ENCODE data around the gene ADH5.

ADH5 gene

GRCh38 chr4:99022566-99022965 is 66.0 kb downstream of the ADH5 start:
- no peaks in the 10 kb centered on the region for H3K9me2 ChIP-seq (replicated peaks; ENCODE audit: control insufficient read depth, low read length)
- no peaks in the 10 kb centered on the region for H3K27me3 ChIP-seq (ENCODE audit: control insufficient read depth, low read length)
- H3K36me3 ChIP-seq (ENCODE audit: control insufficient read depth, low read length): peaks cover 34% of the 10 kb centered on the region
- H3K4me3 ChIP-seq (ENCODE audit: low read length): no peak overlapping the region
- peaks cover 99% of the 10 kb centered on the region for H3K79me2 ChIP-seq (ENCODE audit: control insufficient read depth, low read length)
- H3K9me3 ChIP-seq (ENCODE audit: control insufficient read depth, insufficient read depth, low read length): peaks cover 13% of the 10 kb centered on the region; the same call in 1 of the 2 replicates
- no peak overlapping the region for H3K4me2 ChIP-seq (ENCODE audit: low read length)
- peaks cover 3% of the 10 kb centered on the region; the same call in 1 of the 2 replicates for H3K4me1 ChIP-seq (ENCODE audit: control insufficient read depth, low read length)
- no peaks in the 10 kb centered on the region for H3F3A ChIP-seq (ENCODE audit: control insufficient read depth, insufficient read depth)
- H3K27ac ChIP-seq (ENCODE audit: low read depth, low read length): no peak overlapping the region
- no peaks in the 10 kb centered on the region for H4K20me1 ChIP-seq (ENCODE audit: control insufficient read depth, insufficient read depth, low read depth, low read length)
- TF ChIP-seq CTCF (IDR thresholded peaks at IDR 0.05; ENCODE audit: low read depth, low read length, poor library complexity, severe bottlenecking): no peak
- no peak for TF ChIP-seq EZH2phosphoT487 (IDR thresholded peaks at IDR 0.05; ENCODE audit: borderline replicate concordance, low read length)

GRCh38 chr4:99021386-99021785 is 67.2 kb downstream of the ADH5 start:
- peaks cover 42% of the 10 kb centered on the region for H3K36me3 ChIP-seq (ENCODE audit: control insufficient read depth, low read length)
- no peaks in the 10 kb centered on the region for H4K20me1 ChIP-seq (ENCODE audit: control insufficient read depth, insufficient read depth, low read depth, low read length)
- H3K79me2 ChIP-seq (ENCODE audit: control insufficient read depth, low read length): peaks cover 99% of the 10 kb centered on the region
- H3F3A ChIP-seq (ENCODE audit: control insufficient read depth, insufficient read depth): no peaks in the 10 kb centered on the region
- H3K9me2 ChIP-seq (replicated peaks; ENCODE audit: control insufficient read depth, low read length): no peaks in the 10 kb centered on the region
- no peak overlapping the region for H3K4me3 ChIP-seq (ENCODE audit: low read length)
- no peak overlapping the region for H3K27ac ChIP-seq (ENCODE audit: low read depth, low read length)
- no peaks in the 10 kb centered on the region for H3K4me1 ChIP-seq (ENCODE audit: control insufficient read depth, low read length)
- no peaks in the 10 kb centered on the region for H3K27me3 ChIP-seq (ENCODE audit: control insufficient read depth, low read length)
- peaks cover 13% of the 10 kb centered on the region; the same call in 1 of the 2 replicates for H3K9me3 ChIP-seq (ENCODE audit: control insufficient read depth, insufficient read depth, low read length)
- no peak for TF ChIP-seq CTCF (IDR thresholded peaks at IDR 0.05; ENCODE audit: low read depth, low read length, poor library complexity, severe bottlenecking)
- TF ChIP-seq EZH2phosphoT487 (IDR thresholded peaks at IDR 0.05; ENCODE audit: borderline replicate concordance, low read length): no peak
- H3K4me2 ChIP-seq (ENCODE audit: low read length): no peak overlapping the region
